Muscle layer of duodenum (tissue), 2 donors: ENCODE data around the gene PIBF1.
"Not testable (repeated sequence)": the region's sequence is repeated elsewhere in the genome, so short reads cannot be mapped to it uniquely, and the experiment has no call there.

Experiments used
- H3K27ac ChIP-seq: one replicate; pipeline ENCODE4 v1.7.0; 2013; ENCODE audit warnings: mild to moderate bottlenecking, low read length
- H3K27me3 ChIP-seq: one replicate; pipeline ENCODE4 v1.7.0; 2013; ENCODE audit warnings: low read depth, mild to moderate bottlenecking, control low read depth, low read length
- H3K36me3 ChIP-seq, 2 donors: one replicate each; pipeline ENCODE4 v1.7.0; 2013; ENCODE audit warnings: low read length in 2 of 2, control low read depth in 1 of 2, mild to moderate bottlenecking in 1 of 2; ENCODE audit not compliant: insufficient read depth in 2 of 2, control insufficient read depth in 1 of 2
- H3K4me1 ChIP-seq, 2 donors: one replicate each; pipeline ENCODE4 v1.7.0; 2013; ENCODE audit warnings: low read length in 2 of 2, mild to moderate bottlenecking in 2 of 2, control low read depth in 1 of 2, moderate library complexity in 1 of 2; ENCODE audit not compliant: insufficient read depth in 2 of 2, control insufficient read depth in 1 of 2
- H3K4me3 ChIP-seq, 2 donors: one replicate each; pipeline ENCODE4 v1.7.0; 2013; ENCODE audit warnings: low read length in 2 of 2, low read depth in 1 of 2, mild to moderate bottlenecking in 1 of 2
- H3K9me3 ChIP-seq, 2 donors: one replicate each; pipeline ENCODE4 v1.7.0; 2013; ENCODE audit warnings: low read length in 2 of 2, control low read depth in 1 of 2, mild to moderate bottlenecking in 1 of 2; ENCODE audit not compliant: control insufficient read depth in 1 of 2
- donor health status: healthy.

PIBF1 gene

DNA sequence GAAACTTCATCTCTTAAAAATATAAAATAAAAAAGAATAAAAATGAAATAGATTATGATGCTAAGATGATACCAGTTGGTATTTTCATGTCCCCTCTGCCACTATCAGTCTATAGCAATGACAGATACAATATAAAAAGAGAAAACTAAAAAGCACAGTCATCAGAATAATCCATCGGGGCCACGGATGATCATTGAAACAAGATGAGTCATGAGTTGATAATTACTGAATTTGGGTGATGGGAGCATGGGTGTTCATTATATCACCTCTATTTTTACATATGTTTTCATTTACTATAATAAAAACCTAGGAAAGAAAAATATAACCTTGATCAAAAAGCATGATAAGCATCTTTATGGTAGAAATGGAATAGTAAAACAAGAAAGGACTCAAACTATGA, 41.1 kb downstream of the PIBF1 start:
- Histone ChIP-seq H3K27me3 (no peaks in the 10 kb centered on the region), H3K36me3 (peaks cover 5 to 9% of the 10 kb centered on the region in 2 donors), H3K27ac (no peak overlapping the region), H3K4me1 (peaks cover 0 to 6% of the 10 kb centered on the region in 2 donors), H3K4me3 (no peak overlapping the region), H3K9me3 (no peaks in the 10 kb centered on the region)

GRCh38 chr13:72823724-72824123, 41.8 kb downstream of the PIBF1 start:
- Histone ChIP-seq H3K9me3 (no peaks in the 10 kb centered on the region), H3K4me3 (no peak overlapping the region), H3K27me3 (no peaks in the 10 kb centered on the region), H3K36me3 (peaks cover 5 to 9% of the 10 kb centered on the region in 2 donors), H3K4me1 (peaks cover 0 to 6% of the 10 kb centered on the region in 2 donors), H3K27ac (no peak overlapping the region)

GRCh38 chr13:72834601-72835000, 52.7 kb downstream of the PIBF1 start:
- no peaks in the 10 kb centered on the region for H3K4me1 ChIP-seq
- no peaks in the 10 kb centered on the region for H3K27me3 ChIP-seq
- H3K36me3 ChIP-seq, result peaks cover 4 to 17% of the 10 kb centered on the region in 2 donors
- no peak overlapping the region for H3K27ac ChIP-seq
- H3K9me3 ChIP-seq, result no peaks in the 10 kb centered on the region
- H3K4me3 ChIP-seq, result no peak overlapping the region

DNA sequence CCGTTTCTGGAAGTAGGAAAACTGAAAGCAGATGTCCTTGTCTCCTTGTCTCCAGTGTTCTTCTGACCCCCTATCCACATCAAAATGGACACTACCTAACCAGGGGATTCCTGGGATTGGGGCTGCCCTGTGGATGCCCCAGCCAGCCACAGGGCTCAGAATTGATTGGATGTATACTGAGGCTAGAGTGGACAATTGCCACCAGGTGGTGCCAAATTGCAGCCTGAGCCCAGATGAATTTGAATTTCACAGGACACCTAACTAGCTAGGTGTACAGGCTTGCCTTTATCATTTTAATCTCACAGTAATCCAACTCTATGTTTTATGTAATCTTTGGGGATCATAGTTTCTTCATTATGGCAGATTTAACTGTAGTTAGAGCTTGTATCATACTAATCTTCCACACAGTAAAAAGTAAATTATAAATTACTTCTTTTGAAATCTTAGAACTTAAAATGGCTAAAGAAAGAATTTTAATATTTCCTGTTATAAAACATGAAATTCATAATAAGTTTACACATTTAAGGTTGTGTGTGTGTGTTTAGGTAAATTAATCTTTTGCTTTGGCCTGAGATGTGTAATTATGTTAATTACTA, 58.0 kb downstream of the PIBF1 start:
- H3K4me3 ChIP-seq, result no peak overlapping the region
- H3K9me3 ChIP-seq, result no peaks in the 10 kb centered on the region
- no peak overlapping the region for H3K27ac ChIP-seq
- H3K36me3 ChIP-seq, result peaks cover 0 to 21% of the 10 kb centered on the region in 2 donors
- no peaks in the 10 kb centered on the region for H3K27me3 ChIP-seq
- no peaks in the 10 kb centered on the region for H3K4me1 ChIP-seq

- no peak overlapping the region for H3K4me3 ChIP-seq
- no peaks in the 10 kb centered on the region for H3K9me3 ChIP-seq
- H3K36me3 ChIP-seq, result peaks cover 3 to 33% of the 10 kb centered on the region in 2 donors
- no peaks in the 10 kb centered on the region for H3K4me1 ChIP-seq
- H3K27ac ChIP-seq, result no peak overlapping the region
- H3K27me3 ChIP-seq, result no peaks in the 10 kb centered on the region
Observed at GRCh38 chr13:72842991-72843390, 61.1 kb downstream of the PIBF1 start.

- H3K4me3 ChIP-seq, H3K27ac ChIP-seq, H3K4me1 ChIP-seq, H3K9me3 ChIP-seq, H3K27me3 ChIP-seq: not testable (repeated sequence)
- H3K36me3 ChIP-seq, result peaks cover 3 to 33% of the 10 kb centered on the region in 2 donors
Observed at GRCh38 chr13:72845148-72845547, 63.2 kb downstream of the PIBF1 start.

DNA sequence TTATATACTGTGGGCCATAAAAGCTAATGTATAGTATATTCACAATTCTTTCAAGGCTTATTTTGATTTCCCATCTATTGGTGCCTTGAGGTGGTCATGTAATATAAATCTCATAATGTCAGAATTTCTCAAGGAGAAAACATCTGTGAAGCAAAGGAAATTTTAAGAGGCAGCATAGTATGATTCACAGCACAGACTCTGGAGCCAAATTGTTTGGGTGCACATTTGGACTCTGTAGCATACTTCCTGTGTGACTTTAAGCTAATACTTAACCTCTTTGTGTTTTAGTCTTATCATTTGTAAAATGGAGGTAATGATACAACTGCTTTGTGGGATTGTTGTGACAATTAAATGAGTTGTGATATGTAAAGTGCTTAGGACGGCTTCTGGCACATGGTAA, 67.6 kb downstream of the PIBF1 start:
- Histone ChIP-seq H3K4me3 (no peak overlapping the region), H3K4me1 (no peaks in the 10 kb centered on the region), H3K36me3 (peaks cover 14 to 51% of the 10 kb centered on the region in 2 donors), H3K27me3 (no peaks in the 10 kb centered on the region), H3K9me3 (no peaks in the 10 kb centered on the region), H3K27ac (no peak overlapping the region)

DNA sequence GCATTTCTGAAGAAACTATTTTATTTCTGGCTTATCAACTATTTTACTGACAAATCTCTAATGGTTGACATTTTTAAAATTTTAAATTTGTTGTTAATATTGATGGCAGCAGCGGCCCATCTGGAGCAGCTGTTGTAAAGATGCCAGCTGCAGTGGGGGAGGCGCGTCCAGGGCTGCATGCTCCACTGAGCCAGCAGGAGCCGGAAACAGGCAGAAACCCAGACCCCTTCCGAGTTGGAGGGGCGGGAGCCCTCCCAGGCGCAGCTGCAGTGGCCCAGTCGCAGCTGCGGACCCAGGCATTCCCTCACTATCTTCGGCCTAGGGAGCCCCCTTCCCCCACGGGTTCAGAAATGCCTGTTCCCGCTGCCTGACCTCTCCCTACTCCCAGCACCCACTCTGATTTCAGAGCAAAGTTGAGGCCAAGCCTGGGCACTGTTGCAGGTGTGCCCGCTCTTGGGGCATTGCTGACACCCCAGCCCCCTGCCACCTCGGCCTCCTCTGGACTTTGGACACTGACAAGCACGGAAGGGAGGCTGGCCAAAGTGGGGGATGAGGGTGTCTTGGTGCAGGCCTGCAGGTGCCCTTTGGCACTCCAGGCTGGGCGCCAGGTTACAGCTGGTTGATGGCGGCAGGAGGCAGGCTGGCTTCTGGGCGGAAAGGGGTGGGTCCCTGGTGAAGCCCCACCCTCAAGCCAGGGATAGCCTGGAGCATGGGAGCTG, 69.2 kb downstream of the PIBF1 start:
- Histone ChIP-seq H3K4me3 (no peak overlapping the region), H3K36me3 (peaks cover 11 to 39% of the 10 kb centered on the region in 2 donors), H3K4me1 (no peaks in the 10 kb centered on the region), H3K9me3 (no peaks in the 10 kb centered on the region), H3K27me3 (no peaks in the 10 kb centered on the region), H3K27ac (no peak overlapping the region)

DNA sequence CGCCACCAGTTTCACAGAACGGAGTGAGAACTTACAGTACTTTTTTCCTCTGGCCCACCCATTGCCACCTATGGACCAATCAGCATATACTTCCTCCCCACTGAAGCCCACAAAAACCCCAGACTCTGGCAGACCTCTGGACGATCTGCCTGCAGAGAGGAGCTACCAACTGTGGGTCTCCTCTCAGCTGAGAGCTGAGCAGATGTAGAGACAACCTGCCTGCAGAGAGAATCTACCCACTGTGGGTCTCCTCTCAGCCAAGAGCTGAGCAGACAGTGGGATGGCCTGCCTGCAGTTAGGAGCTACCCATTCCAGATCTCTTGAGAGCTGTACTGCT, 69.7 kb downstream of the PIBF1 start:
- H3K4me1 ChIP-seq, result no peaks in the 10 kb centered on the region
- no peak overlapping the region for H3K27ac ChIP-seq
- H3K9me3 ChIP-seq, result no peaks in the 10 kb centered on the region
- peaks cover 11 to 37% of the 10 kb centered on the region in 2 donors for H3K36me3 ChIP-seq
- no peak overlapping the region for H3K4me3 ChIP-seq
- H3K27me3 ChIP-seq, result no peaks in the 10 kb centered on the region

- Histone ChIP-seq H3K27me3 (no peaks in the 10 kb centered on the region), H3K36me3 (peaks cover 11 to 37% of the 10 kb centered on the region in 2 donors), H3K4me1 (no peaks in the 10 kb centered on the region), H3K27ac (no peak overlapping the region), H3K9me3 (no peaks in the 10 kb centered on the region), H3K4me3 (no peak overlapping the region)
Observed at GRCh38 chr13:72852207-72852606, 70.3 kb downstream of the PIBF1 start.

DNA sequence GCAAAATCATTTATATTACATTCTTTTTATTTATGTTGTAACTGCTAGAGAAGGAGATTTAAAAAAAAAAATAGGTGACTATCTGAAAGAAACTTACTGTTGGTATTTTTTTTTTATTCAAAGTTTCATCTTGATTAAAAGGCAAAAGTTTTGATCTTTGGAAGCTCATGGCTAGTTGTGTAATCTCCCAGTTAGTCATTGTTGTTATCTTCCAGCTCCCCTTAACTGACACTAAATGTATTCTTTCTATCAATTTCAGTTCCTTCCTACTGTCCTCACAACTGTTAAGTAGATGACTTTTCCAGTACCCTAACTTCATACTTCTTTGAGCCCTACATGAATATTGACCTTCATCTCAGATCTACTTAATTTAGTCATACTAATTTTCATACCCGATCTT, 71.1 kb downstream of the PIBF1 start:
- Histone ChIP-seq H3K27ac (no peak overlapping the region), H3K9me3 (no peaks in the 10 kb centered on the region), H3K4me3 (no peak overlapping the region), H3K36me3 (peaks cover 11 to 35% of the 10 kb centered on the region in 2 donors), H3K27me3 (no peaks in the 10 kb centered on the region), H3K4me1 (no peaks in the 10 kb centered on the region)
